Endothelial cell (in vitro differentiated cells): ENCODE data around the gene MASP1. TPM values are rescaled to one million over a fixed set of nuclear protein-coding genes. Genes with fewer than 3 reads are reported as not detected.
A peak's percentile ranks its signal among the peaks of the same experiment; 100 is the strongest.

ENCODE experiments used
- DNase-seq: peaks from one replicate; pipeline ENCODE4 v3.0.0; 2021; ENCODE audit warnings: low spot score
- H3K27ac Mint-ChIP-seq: one replicate; pipeline ENCODE4 v1.8.0; 2021; ENCODE audit warnings: mixed read lengths, inconsistent platforms; ENCODE audit not compliant: unreplicated experiment
- H3K27me3 Mint-ChIP-seq: one replicate; pipeline ENCODE4 v1.8.0; 2021; ENCODE audit warnings: mild to moderate bottlenecking, moderate library complexity, mixed read lengths, inconsistent platforms; ENCODE audit not compliant: unreplicated experiment
- H3K36me3 Mint-ChIP-seq: one replicate; pipeline ENCODE4 v1.8.0; 2021; ENCODE audit warnings: mild to moderate bottlenecking, low read depth, mixed read lengths, inconsistent platforms; ENCODE audit not compliant: unreplicated experiment
- H3K4me1 Mint-ChIP-seq: one replicate; pipeline ENCODE4 v1.8.0; 2021; ENCODE audit warnings: mild to moderate bottlenecking, mixed read lengths, inconsistent platforms; ENCODE audit not compliant: unreplicated experiment
- H3K4me3 Mint-ChIP-seq: one replicate; pipeline ENCODE4 v1.8.0; 2021; ENCODE audit warnings: mild to moderate bottlenecking, mixed read lengths, inconsistent platforms; ENCODE audit not compliant: unreplicated experiment
- H3K9me3 Mint-ChIP-seq: one replicate; pipeline ENCODE4 v1.8.0; 2021; ENCODE audit warnings: mixed read lengths, inconsistent platforms; ENCODE audit not compliant: unreplicated experiment
- CTCF ChIP-seq: fragments of 200-600 bp; sonication (generic); IDR thresholded peaks from one replicate; pipeline ENCODE4 v1.5.0; 2021; ENCODE audit warnings: antibody characterized with exemption; ENCODE audit not compliant: unreplicated experiment
- long read RNA-seq: library from polyadenylated mRNA; unstranded; transcript quantifications from one replicate; pipeline ENCODE4 v2.0.0, GENCODE V29; 2020; ENCODE audit not compliant: unreplicated experiment
- total RNA-seq: library from RNA; stranded (reverse); fragmentation: NEBNext Ultra II Directional; extraction: Animal tissue kit (Norgen Biotek cat#: 25700); gene quantifications from one replicate; pipeline ENCODE4 v1.2.1, GENCODE V29; 2021; ENCODE audit not compliant: unreplicated experiment

The MASP1 gene
- 0.56 TPM for total RNA-seq
- long read RNA-seq = 0 reads

GRCh38 chr3:187291512-187292132 lies at the start of gene MASP1:
TSS of gene MASP1 (minus strand) at chr3:187291737. CDS start at chr3:187291632, 105 bp downstream.
- TF ChIP-seq CTCF = no peak
- Mint-ChIP-seq H3K4me3 (peak within 1 kb of the TSS; percentile 1), H3K4me1 (peaks cover 6% of the 10 kb centered on the region), H3K27me3 (no peaks in the 10 kb centered on the region), H3K27ac (no peak within 1 kb of the TSS), H3K36me3 (no peaks in the 10 kb centered on the region), H3K9me3 (no peaks in the 10 kb centered on the region)
- DNase-seq = no peak

- H3K4me3 Mint-ChIP-seq = no peak overlapping the region
- no peaks in the 10 kb centered on the region for H3K9me3 Mint-ChIP-seq
- DNase-seq = no peak
- no peaks in the 10 kb centered on the region for H3K36me3 Mint-ChIP-seq
- H3K27ac Mint-ChIP-seq = no peak overlapping the region
- H3K4me1 Mint-ChIP-seq = no peaks in the 10 kb centered on the region
- no peak for TF ChIP-seq CTCF
- H3K27me3 Mint-ChIP-seq = no peaks in the 10 kb centered on the region
Measured at GRCh38 chr3:187340578-187340977, 49.0 kb upstream of the MASP1 start.

- no peak for DNase-seq
- no peak for TF ChIP-seq CTCF
- H3K9me3 Mint-ChIP-seq = no peaks in the 10 kb centered on the region
- peaks cover 5% of the 10 kb centered on the region for H3K27me3 Mint-ChIP-seq
- no peak overlapping the region for H3K27ac Mint-ChIP-seq
- no peaks in the 10 kb centered on the region for H3K36me3 Mint-ChIP-seq
- peaks cover 2% of the 10 kb centered on the region for H3K4me1 Mint-ChIP-seq
- no peak overlapping the region for H3K4me3 Mint-ChIP-seq
Measured at GRCh38 chr3:187336322-187336721, 44.8 kb upstream of the MASP1 start.

GRCh38 chr3:187334904-187335303 lies 43.4 kb upstream of the MASP1 start:
- Mint-ChIP-seq H3K4me1 (peaks cover 2% of the 10 kb centered on the region), H3K36me3 (no peaks in the 10 kb centered on the region), H3K9me3 (no peaks in the 10 kb centered on the region), H3K4me3 (no peak overlapping the region), H3K27me3 (peaks cover 5% of the 10 kb centered on the region), H3K27ac (peak overlapping the region; percentile 32)
- TF ChIP-seq CTCF = no peak
- no peak for DNase-seq

- H3K27me3 Mint-ChIP-seq = peaks cover 3% of the 10 kb centered on the region
- no peak overlapping the region for H3K4me3 Mint-ChIP-seq
- H3K36me3 Mint-ChIP-seq = no peaks in the 10 kb centered on the region
- H3K27ac Mint-ChIP-seq = no peak overlapping the region
- no peaks in the 10 kb centered on the region for H3K9me3 Mint-ChIP-seq
- H3K4me1 Mint-ChIP-seq = no peaks in the 10 kb centered on the region
- TF ChIP-seq CTCF = no peak
- DNase-seq = no peak
Measured at GRCh38 chr3:187328691-187329090, 37.2 kb upstream of the MASP1 start.
